NCI-H1930 (cell line): ENCODE measurements around the gene DOHH.

Source experiments
- DNase-seq, 2 experiments: peaks; one replicate each; lab custom pipeline; 2025; lab: John Stamatoyannopoulos, UW

The DOHH gene

GRCh38 chr19:3500429-3501101, at the start of gene DOHH:
DOHH (minus strand) TSS chr19:3500674; CDS start chr19:3496814, 3,860 bp downstream.
- peak; percentile 86 to 90 for DNase-seq

- DNase-seq = no peak
Observed at GRCh38 chr19:3549816-3550215, 49.3 kb upstream of the DOHH start.

- DNase-seq = no peak
Observed at GRCh38 chr19:3548606-3549005, 48.1 kb upstream of the DOHH start.

GRCh38 chr19:3547767-3548282, 47.4 kb upstream of the DOHH start:
- DNase-seq = no peak

GRCh38 chr19:3547301-3547731, 46.8 kb upstream of the DOHH start:
- DNase-seq = no peak

- DNase-seq = no peak
Observed at GRCh38 chr19:3546119-3546518, 45.6 kb upstream of the DOHH start.

- DNase-seq = no peak
Observed at GRCh38 chr19:3545669-3546034, 45.2 kb upstream of the DOHH start.

- no peak for DNase-seq
Observed at GRCh38 chr19:3544742-3545668, 44.5 kb upstream of the DOHH start.

GRCh38 chr19:3544058-3544376, 43.5 kb upstream of the DOHH start:
- DNase-seq = no peak

GRCh38 chr19:3543150-3544057, 42.9 kb upstream of the DOHH start:
- no peak for DNase-seq

- no peak for DNase-seq
Observed at GRCh38 chr19:3539756-3540118, 39.3 kb upstream of the DOHH start.

GRCh38 chr19:3538965-3539755, 38.7 kb upstream of the DOHH start, which contains the start of gene TEKTIP1:
TEKTIP1 (plus strand) TSS chr19:3539174; CDS start chr19:3539178, 4 bp downstream.
- peak in 1 of 2 experiments; percentile 7 for DNase-seq

GRCh38 chr19:3538258-3538929, 37.9 kb upstream of the DOHH start:
- no peak for DNase-seq

- DNase-seq = no peak
Observed at GRCh38 chr19:3537438-3538240, 37.2 kb upstream of the DOHH start.

GRCh38 chr19:3537101-3537437, 36.6 kb upstream of the DOHH start:
- no peak for DNase-seq

GRCh38 chr19:3536429-3537100, 36.1 kb upstream of the DOHH start:
- no peak for DNase-seq

- DNase-seq = no peak
Observed at GRCh38 chr19:3535981-3536380, 35.5 kb upstream of the DOHH start.

GRCh38 chr19:3535563-3535965, 35.1 kb upstream of the DOHH start:
- DNase-seq = no peak

- DNase-seq = no peak
Observed at GRCh38 chr19:3535235-3535535, 34.7 kb upstream of the DOHH start.
